ENCODE measurements around the gene NT5DC3. TPM values are rescaled to one million over a fixed set of nuclear protein-coding genes. Genes with fewer than 3 reads are reported as not detected.
"Not testable (repeated sequence)": the region's sequence is repeated elsewhere in the genome, so short reads cannot be mapped to it uniquely, and the experiment has no call there.

The NT5DC3 gene
- polyA plus RNA-seq, 1 donor = 10.5 TPM

DNA sequence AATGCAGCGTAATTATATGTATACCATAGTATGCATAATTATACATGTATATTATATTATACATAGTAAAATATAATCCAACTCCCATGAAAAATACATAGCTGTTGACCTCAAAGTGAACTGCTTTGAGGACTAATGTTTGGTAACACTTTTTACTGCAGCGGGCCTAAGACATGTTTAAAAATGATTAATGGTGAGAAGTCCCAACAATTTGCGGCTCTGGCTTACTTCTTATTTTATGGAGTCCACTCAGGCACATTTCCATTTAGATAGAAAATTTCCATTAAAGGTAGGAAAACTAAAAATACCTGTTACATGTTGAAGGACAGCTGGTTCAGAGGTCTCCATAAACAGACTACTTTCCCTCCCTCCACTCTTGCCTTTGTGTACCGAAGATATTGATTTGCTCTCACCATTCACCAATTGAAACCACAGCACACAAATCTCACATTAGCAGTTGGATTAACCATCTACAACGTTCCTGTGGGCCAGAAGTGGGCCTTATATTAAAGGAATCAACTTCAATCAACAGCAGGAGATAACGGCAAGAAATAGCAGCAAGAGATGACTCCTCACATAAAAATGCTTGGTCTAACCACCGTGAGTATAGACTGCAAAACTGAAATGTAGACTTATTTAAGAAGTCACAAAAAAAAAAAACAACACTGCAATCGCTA is 14.1 kb upstream of the NT5DC3 start:
- DNase-seq = no peak

DNA sequence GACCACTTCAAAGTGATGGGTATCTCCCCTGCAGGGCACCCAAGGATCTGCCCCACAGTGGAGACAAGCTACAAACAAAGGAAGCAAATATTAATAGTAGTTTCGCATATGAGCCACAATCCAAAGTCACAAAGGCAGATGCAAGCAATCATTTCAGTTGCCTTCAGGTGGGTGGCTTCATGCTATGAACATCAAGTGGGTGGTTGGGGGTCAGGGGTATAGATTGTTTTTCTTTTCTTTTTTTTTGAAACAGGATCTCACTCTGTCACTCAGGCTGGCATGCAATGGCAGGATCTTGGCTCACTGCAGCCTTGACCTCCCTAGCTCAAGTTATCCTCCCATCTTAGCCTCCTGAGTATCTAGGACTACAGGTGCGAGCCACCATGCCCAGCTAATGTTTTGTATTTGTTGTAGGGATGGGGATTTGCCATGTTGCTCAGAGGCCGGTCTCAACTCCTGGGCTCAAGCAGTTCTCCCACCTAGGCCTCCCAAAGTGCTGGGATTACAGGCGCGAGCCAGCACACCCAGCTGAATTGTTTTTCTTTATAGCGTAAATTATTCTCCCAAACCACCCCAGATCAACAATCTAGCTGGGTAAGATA is 13.4 kb upstream of the NT5DC3 start:
- no peak for DNase-seq

DNA sequence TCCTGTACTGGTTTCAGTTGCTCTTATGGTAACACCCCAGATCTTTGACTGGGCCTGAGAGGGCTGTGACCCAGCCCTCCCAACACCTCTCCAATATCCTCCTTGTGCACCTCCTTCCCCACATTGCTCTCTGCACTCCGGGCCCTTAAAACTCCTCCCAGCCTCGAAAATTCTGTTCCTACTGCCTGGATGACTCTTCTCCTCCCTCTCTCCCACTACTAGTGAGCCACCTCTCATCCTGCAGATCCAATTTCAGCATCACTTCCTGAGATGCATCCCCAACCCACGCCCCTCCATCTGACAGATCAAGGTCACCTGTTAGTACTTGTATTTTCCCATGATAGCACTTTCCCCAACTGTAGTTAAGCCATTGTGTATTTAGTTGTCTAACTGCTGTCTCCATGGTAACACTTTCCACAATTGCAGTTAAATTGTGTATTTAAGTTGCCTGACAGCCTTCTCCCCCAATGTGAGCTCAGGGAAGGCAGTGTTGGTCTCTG is 11.5 kb upstream of the NT5DC3 start:
- peak; percentile 14 for DNase-seq

DNA sequence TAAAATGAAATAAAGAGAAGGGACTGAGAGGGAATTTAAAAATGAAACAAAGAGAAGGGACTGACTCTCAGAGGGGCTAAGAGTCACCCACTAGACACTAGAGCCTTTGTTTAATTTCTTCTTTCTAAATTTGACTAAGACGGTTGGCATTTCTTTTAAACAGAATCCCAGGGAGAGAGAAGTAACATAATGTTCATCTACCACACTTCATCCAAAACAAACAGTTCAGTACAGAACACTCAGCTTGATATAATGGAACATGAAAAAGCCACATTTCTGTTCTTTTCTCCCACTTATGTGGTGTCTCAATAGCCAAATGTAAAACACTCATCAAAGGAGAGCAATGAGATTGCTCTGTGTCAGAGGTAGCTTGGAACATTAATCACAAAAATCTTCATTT is 10.1 kb upstream of the NT5DC3 start:
- DNase-seq = no peak

DNA sequence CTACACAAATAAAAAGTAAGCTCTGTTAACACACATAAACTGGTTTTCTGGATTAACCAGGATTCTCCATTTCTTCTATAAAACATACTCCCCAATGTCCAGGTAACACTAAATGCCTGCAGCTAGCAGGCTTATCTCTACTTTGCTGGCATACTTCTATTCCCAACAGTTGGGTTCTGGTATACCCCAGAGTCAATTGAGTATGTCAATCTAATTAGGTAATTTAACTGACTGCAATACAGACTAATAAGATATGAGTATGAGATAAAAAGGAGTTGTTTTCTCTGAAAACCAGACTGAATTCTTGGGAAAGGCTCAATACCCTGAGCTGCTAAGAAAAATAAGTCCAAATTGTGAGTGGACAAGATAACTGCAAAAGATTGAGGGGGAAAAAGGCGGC is 9.4 kb upstream of the NT5DC3 start:
- no peak for DNase-seq

DNA sequence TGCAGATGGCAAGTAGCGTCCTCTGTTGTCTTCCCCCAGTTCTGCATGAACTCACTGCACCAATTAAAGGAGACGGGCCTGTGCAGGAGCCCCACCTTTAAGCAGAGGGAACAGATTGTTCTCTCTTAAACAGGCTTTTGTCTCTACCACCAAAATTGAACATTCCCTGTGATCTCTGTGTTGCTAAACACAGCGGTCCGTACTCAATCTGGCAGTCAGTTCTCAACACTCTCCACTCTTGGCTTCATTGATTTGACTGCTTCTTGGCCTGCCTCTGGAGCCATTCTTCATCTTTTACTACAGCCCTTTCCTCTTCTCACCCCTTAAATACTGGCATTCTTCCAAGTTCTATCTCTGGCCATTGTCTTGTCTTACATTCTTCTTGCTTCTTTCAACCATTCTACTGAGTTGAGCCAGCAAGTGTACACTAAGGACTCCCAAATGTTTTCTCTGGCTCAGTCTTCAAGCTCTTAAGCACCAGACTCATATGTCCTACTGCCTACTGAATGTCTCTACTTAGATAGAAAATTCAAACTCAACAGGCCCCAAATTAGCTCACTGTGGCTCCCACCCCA is 8.0 kb upstream of the NT5DC3 start:
- DNase-seq = no peak

DNA sequence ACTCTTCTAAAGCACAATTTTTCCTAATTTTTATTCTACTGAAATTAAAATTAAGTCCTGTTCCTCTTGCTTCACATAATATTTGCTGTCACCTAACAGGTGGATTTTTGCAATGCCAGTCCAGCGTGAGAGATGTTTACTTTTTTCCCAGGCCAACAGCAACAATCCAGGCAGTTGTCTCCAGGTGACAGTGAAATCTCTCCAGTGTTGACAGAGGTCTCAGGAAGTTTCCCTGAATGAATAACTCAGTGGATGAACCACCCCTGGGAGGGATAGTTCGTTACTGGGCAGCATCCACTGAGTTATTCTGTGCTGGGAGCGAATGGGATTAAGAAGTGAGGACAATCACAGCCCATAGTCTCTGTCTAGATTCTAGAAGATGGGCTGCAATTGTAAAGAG is 7.1 kb upstream of the NT5DC3 start:
- no peak for DNase-seq

DNA sequence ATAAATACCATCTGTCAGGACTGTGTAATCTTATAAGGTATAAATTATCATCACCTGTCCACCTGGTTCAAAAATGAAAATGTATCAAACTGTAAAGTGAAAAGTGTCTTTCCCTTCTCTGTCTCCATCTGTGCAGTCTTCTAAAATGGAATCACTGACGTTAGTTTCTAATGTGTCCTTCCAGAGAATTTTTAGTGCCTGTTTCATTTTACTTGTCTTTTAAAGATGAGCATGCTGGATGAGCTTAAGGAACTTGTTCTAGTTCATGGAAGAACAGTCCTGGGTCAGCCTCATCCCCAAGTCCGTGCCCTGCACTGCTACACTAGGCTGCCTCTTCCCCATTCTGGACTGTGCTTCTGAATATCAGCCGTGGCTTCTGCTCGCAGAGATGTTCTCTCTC is 5.4 kb upstream of the NT5DC3 start:
- no peak for DNase-seq

DNA sequence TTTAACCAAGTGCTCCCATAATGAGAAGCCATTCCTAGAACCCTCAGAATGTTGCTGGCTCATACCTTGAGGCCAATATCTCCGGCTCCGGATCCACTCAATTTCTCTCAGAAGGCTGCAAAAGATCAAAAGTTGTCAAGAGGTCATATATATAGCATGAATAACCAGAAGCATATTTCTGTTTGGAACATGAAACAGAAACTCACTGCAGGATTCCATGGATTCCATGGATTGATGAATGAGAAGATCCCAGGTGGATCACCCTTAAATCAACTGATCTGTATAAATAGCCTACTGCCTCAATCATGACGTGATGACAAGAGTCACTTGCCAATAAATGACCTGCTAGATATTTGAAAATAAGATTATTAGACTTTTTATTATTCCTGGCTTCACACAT is 3.3 kb upstream of the NT5DC3 start:
- no peak for DNase-seq

DNA sequence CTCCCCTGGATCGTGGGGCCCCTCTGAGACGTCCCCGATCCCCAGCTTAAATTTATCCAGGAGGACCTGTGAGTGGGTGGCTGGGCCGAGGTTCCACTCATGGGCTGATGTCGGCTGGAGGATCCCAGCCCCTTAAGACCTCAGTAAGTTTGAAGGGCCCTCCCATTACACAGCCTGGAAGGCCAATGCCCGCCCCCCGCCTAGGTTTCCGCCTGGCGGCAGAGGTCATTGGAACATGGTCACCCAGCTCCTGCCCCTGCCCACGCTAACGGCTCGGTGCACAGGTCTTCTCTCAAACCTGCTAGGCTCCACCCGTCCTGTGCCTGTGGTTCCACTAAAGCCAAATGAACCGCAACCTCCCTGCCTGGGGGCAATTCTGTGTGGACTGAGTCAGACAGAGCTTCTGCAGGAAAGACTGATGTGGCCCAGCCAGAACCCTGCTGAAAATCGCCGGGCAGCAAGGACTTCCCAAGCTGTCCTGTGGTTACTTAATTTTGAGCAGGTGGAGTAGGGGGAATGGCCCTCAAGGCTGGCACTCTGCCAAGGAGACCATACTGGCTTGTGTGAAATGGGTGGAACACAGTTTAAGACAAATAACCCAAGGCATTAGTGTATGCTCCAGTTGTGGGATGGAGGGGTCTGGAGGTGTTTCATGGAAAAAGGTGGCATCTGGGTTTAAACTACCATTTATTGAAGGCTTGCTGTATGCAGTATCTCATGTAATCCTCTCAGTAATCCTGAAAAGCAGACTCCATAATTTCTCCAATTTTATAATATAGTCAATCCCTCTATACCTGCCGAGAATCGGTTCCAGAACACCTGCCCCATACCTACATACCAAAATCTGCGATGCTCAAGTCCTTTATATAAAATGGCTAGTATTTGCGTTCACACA is 903 bp upstream of the NT5DC3 start:
- no peak for DNase-seq

DNA sequence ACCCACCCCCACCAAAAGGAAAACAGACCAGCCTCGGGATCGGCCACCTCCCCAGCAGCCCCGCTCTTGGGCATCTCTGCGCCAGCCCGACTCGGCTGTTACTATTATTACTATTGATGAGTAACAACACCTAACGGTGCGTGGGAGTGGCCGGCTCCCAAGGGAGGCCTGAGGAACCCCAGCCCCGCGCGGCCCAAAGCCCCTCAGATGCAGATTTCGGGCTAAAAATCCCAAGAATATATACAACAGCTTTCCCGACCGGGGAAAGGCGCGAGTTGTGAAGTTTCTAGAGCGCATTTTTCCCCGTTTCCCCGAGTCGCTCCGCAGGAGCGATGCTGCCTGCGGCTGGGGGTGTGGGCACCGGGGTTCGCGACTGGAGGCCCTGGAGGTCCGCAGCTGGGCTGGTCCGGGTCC is 565 bp downstream of the NT5DC3 start:
- no peak for DNase-seq

DNA sequence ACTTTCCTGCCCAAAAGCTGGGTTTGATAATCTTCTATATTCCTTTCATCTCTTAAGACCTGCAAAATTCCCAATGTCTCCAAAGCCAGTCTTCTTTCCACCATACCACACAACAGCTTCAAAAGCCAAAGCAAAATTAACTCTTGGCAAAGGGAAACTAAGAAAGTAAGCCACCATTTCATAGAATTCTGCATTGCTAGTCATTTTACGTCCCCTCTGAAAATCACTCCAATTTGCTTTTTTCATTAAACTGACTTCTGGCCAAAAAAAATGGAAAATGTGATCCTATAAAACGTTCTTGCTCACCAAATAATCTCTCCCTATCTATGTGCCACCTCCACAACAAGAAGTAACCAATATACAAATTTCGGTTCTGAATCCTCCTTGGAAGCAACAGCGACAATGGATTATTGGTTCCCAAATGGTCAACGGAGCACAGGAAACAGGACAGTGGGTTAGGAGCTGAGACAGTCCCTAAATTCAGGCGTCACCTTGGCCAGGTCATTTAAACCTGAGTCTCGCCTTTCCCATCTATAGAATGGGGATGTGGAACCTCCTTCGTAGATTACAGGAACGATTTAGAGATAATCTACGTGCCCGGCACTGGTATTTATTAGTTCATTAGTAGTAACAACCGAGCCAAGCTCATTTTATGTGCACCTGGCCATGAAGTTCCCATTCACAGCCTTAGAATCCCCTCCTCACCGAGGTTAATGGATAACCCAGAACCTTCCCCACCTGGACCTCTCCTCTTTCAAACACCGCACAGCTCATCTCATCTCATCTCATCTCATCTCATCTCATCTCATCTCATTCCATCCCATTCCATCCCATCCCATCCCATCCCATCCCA is 1.2 kb downstream of the NT5DC3 start:
- DNase-seq = no peak

DNA sequence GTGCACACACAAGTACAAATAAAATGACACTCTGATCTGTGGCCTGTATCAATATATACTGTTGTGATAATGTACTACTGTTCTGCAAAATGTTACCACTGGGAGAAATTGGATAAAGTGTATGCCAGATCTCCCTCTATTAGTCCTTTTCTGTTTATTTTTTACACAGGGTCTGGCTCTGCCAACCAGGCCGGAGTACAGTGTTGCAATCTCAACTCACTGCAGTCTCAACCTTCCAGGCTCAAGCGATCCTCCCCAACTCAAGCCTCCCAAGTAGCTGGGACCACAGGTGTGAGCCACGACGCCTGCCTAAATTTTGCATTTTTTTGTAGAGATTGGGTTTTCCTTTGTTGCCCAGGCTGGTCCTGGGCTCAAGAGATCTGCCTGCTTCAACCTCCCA is 1.9 kb downstream of the NT5DC3 start:
- DNase-seq = no peak

DNA sequence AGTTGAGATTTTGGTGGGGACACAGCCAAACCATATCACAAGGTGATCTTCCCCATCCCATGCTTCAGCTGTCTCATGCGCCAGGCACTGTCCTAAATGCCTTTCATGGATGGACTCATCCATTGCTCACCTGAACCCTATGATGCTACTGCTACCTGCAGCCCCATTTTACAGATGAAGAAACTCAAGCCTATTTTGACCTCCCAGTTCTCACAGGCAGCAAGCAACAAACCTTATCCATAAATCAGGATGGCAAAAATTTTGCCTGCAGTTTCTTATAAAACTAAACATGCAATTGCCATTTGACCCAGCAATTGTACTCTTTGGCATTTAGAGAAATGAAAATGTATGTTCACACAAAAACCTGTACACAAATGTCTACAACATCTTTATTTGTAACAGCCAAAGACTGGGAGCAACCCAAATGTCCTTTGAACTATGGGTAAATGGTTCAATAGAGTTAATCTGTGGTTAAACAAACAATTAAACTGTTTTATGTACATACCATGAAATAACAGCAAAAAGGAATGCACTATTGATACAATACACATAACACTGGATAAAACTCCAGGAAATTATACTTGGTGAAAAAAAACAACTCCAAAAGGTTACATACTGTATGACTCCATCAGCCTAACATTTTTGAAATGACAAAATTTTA is 2.6 kb downstream of the NT5DC3 start:
- no peak for DNase-seq

DNA sequence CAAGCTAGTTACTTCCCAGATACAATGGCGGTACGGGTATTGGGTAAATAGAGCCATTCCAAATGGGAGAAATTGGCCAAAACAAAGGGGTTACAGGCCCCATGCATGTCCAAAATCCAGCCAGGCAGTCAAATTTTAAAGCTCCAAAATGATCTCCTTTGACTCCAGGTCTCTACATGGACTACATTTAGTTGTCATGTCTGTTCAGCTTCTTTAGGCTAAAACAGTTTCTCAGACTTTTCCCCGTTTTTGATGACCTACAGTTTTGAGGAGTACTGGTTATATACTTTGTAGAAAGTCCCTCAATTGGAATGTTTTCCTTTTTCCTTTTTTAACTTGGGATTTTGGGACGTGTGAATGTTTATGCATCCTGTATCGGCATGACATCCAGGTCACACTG is 4.7 kb downstream of the NT5DC3 start:
- no peak for DNase-seq

DNA sequence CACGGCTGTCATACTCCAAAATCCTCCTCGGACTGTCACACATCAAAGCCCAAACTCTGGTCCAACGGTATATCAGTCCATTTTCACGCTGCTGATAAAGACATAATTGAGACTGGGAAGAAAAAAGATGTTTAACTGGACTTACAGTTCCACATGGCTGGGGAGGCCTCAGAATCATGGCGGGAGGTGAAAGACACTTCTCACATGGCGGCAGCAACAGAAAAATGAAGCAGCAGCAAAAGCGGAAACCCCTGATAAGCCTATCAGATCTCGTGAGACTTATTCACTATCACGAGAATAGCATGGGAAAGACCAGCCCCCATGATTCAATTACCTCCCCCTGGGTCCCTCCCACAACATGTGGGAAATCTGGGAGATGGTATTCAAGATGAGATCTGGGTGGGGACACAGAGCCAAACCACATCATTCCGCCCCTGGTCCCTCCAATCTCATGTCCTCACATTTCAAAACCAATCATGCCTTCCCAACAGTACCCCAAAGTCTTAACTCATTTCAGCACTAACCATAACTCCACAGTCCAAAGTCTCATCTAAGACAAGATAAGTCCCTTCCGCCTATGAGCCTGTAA is 5.2 kb downstream of the NT5DC3 start:
- not testable (repeated sequence) for DNase-seq

DNA sequence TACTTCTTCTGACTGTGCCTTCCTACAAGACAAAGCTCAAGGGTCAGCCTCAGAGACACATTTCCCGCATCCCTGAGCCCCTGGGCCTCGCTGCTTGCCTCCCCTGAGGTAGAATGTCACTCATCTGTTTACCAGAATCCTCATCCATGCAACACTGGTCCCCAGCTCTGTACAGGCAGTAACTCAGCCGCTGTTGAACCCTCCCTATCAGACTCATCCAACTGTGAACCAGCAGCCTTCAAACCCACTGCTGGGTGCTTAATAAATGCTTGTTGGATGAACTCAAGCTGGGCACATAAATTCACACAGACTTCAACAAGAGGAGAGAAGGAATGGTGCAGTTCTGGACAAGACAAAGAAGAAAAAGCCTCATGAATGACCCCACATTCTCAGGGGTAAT is 6.1 kb downstream of the NT5DC3 start:
- no peak for DNase-seq

DNA sequence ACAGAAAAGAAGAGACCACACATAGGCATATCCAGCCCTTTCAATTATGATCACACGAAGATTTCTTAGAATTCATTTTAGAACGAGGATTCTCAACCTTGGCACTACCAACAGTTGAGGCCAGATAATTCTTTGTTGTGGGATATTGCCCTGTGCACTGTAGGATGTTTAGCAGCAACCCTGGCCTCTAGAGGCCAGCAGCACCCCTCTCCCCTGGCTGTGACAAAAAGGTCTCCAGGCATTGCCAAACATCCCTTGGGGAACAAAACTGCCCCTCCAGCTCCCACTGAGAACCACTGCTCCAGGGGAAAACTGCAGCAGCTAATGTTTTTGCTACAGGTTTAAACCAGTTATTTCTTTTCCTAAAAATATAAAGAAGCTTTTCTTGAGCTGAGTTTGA is 7.1 kb downstream of the NT5DC3 start:
- no peak for DNase-seq

DNA sequence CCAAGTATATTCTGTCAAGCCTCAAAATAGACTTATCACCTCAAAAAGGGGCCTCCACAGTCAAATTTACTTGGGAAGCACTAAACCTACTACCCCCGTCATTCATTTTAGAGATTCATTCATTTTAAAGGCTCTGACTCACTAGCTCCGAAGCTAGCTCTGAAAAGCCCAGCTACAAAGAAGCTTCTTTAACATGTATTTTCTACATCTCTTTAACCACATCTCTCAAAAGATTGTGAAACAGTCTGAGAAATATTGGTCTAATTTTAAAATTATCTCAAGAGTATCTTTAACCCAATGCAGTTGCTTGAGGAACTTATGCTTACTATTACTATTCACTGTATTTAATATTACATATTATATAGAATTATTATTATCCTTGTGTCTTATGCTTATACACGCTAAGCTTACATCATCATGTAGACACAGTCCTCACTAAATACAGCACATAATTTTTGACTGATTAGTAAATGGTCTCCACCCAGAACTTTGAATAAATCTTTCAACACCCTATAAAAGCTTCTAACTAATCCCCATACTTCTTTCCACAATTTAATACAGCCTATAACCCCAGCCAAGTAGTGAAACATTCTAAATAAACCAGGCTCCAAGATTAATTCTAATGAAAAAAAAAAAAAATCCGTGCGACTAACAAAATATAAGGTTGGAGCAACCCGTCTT is 7.8 kb downstream of the NT5DC3 start:
- no peak for DNase-seq

Measured in hindlimb muscle (tissue), 1 donor.